HCT116 (cell line): Measurements from ENCODE around the gene NEURL1B. TPM values are rescaled to one million over a fixed set of nuclear protein-coding genes. Genes with fewer than 3 reads are reported as not detected.

ENCODE experiments used
- ATAC-seq: fragments of 200-7000 bp; cut with Tn5 transposase; 2 replicates; pipeline ENCODE4 v1.9.1; 2020; ENCODE audit warnings: mild to moderate bottlenecking, moderate library complexity
- BruUV-seq: library from RNA; stranded (reverse); fragments of 400-500 nt; replicated peaks from 2 replicates; lab custom pipeline; 2021; lab: Mats Ljungman, UMichigan
- CTCF ChIA-PET: fragments of 300-600 bp; sonication (Branson Sonifier 250); formaldehyde crosslinking; loops from one replicate; lab custom pipeline; 2021; ENCODE audit warnings: antibody characterized with exemption; lab: Charles Lee
- POLR2A ChIA-PET: fragments of 300-600, 350-600 bp; sonication (Branson Sonifier 250); formaldehyde crosslinking; loops from one replicate; lab custom pipeline; 2021; ENCODE audit warnings: antibody characterized with exemption; lab: Charles Lee
- RAD21 ChIA-PET, 2 experiments: fragments of 300-600 bp; sonication (Branson Sonifier 250); formaldehyde crosslinking; loops; one replicate each; lab custom pipeline; 2023; ENCODE audit warnings: low total read pairs in 2 of 2; ENCODE audit not compliant: uncharacterized antibody in 2 of 2, unreplicated experiment in 2 of 2, low non-redundant PET in 1 of 2; lab: Charles Lee
- DNase-seq: peaks from one replicate; pipeline ENCODE4 v3.0.0-alpha.2; 2010; ENCODE audit warnings: low read depth, low spot score
- H2AFZ ChIP-seq: fragments of 200-600 bp; shearing (Covaris generic), sonication (generic); 2 replicates; pipeline ENCODE4 v1.6.1; 2017; ENCODE audit warnings: low read depth, mixed run types, mixed read lengths, antibody characterized with exemption, low read length; ENCODE audit not compliant: poor library complexity, severe bottlenecking
- H3K27ac ChIP-seq: 2 replicates; pipeline ENCODE4 v1.5.1; 2012; ENCODE audit warnings: low read depth, low read length
- H3K27me3 ChIP-seq: fragments of 200-600 bp; sonication (generic); 2 replicates; pipeline ENCODE4 v1.6.1; 2016; ENCODE audit warnings: mixed run types, low read length, mixed read lengths; ENCODE audit not compliant: insufficient read depth
- H3K36me3 ChIP-seq, 2 experiments: fragments of 200-500 bp in 1 of 2; fragments of 200-600 bp in 1 of 2; sonication (Bioruptor generic) in 1 of 2; sonication (generic) in 1 of 2; 2 replicates each; pipeline versions ENCODE4 v1.5.1 to v1.6.1; 2014 to 2016; ENCODE audit warnings: low read length in 2 of 2, inconsistent platforms in 1 of 2, mixed read lengths in 1 of 2, mixed run types in 1 of 2; ENCODE audit not compliant: insufficient read depth in 2 of 2, control insufficient read depth in 1 of 2
- H3K4me1 ChIP-seq, 2 experiments: fragments of 200-600 bp in 1 of 2; sonication (generic) in 1 of 2; 2 replicates each; pipeline versions ENCODE4 v1.5.1 to v1.6.1; 2012 to 2017; ENCODE audit warnings: low read length in 2 of 2, inconsistent platforms in 1 of 2, mild to moderate bottlenecking in 1 of 2, mixed read lengths in 1 of 2, mixed run types in 1 of 2, moderate library complexity in 1 of 2; ENCODE audit not compliant: insufficient read depth in 2 of 2, control insufficient read depth in 1 of 2
- H3K4me2 ChIP-seq: fragments of 200-600 bp; sonication (generic); 2 replicates; pipeline ENCODE4 v1.6.1; 2017; ENCODE audit warnings: mixed run types, low read length, mixed read lengths
- H3K4me3 ChIP-seq, 2 experiments: fragments of 200-600 bp in 1 of 2; sonication (generic) in 1 of 2; replicated peaks in 1 of 2; 2 replicates each; pipeline ENCODE4 v1.5.1; 2011 to 2016; ENCODE audit warnings: low read length in 2 of 2, control low read depth in 1 of 2, low read depth in 1 of 2, mild to moderate bottlenecking in 1 of 2, mixed read lengths in 1 of 2, mixed run types in 1 of 2
- H3K79me2 ChIP-seq: fragments of 200-600 bp; sonication (generic); 2 replicates; pipeline ENCODE4 v1.6.1; 2017; ENCODE audit warnings: mild to moderate bottlenecking, mixed run types, low read length, moderate library complexity, mixed read lengths; ENCODE audit not compliant: insufficient read depth
- H3K9ac ChIP-seq: fragments of 200-600 bp; sonication (generic); 2 replicates; pipeline ENCODE4 v1.6.1; 2016; ENCODE audit warnings: low read length, mixed read lengths
- H3K9me2 ChIP-seq: fragments of 200-600 bp; sonication (generic), shearing (Covaris generic); 2 replicates; pipeline ENCODE4 v1.6.1; 2017; ENCODE audit warnings: mixed run types, mild to moderate bottlenecking, moderate library complexity; ENCODE audit not compliant: insufficient read depth
- H3K9me3 ChIP-seq, 2 experiments: fragments of 200-500 bp in 1 of 2; fragments of 200-600 bp in 1 of 2; sonication (Bioruptor generic) in 1 of 2; sonication (generic) in 1 of 2; 2 replicates each; pipeline ENCODE4 v1.6.1; 2014 to 2017; ENCODE audit warnings: low read length in 2 of 2, mixed read lengths in 2 of 2, inconsistent platforms in 1 of 2, low read depth in 1 of 2, mild to moderate bottlenecking in 1 of 2, mixed run types in 1 of 2, moderate library complexity in 1 of 2; ENCODE audit not compliant: control insufficient read depth in 1 of 2, insufficient read depth in 1 of 2
- H4K20me1 ChIP-seq: fragments of 200-600 bp; sonication (generic), shearing (Covaris generic); 2 replicates; pipeline ENCODE4 v1.6.1; 2017; ENCODE audit warnings: mixed run types, mild to moderate bottlenecking, moderate library complexity; ENCODE audit not compliant: insufficient read depth
- ATF3 ChIP-seq: IDR thresholded peaks from 2 replicates; pipeline ENCODE4 v1.6.1; 2012
- CBX3 ChIP-seq: IDR thresholded peaks from 2 replicates; pipeline ENCODE4 v1.6.1; 2012; ENCODE audit warnings: low read depth
- CEBPB ChIP-seq: IDR thresholded peaks from 2 replicates; pipeline ENCODE4 v1.6.1; 2012; ENCODE audit warnings: low read depth
- CTCF ChIP-seq, 3 experiments: fragments of 200-600 bp in 1 of 3; sonication (generic) in 1 of 3; IDR thresholded peaks in 2 of 3; conservative IDR thresholded peaks in 1 of 3; 2 replicates each; pipeline ENCODE4 v1.5.1; 2012 to 2017; ENCODE audit warnings: low read depth in 2 of 3, low read length in 2 of 3, antibody characterized with exemption in 1 of 3, borderline replicate concordance in 1 of 3, control low read depth in 1 of 3, mild to moderate bottlenecking in 1 of 3, mixed read lengths in 1 of 3, mixed run types in 1 of 3, moderate library complexity in 1 of 3; ENCODE audit not compliant: insufficient read depth in 1 of 3
- ELF1 ChIP-seq: IDR thresholded peaks from 2 replicates; pipeline ENCODE4 v1.6.1; 2012; ENCODE audit warnings: low read depth, borderline replicate concordance
- FOSL1 ChIP-seq: IDR thresholded peaks from 2 replicates; pipeline ENCODE4 v1.6.1; 2012; ENCODE audit warnings: low read depth
- MAX ChIP-seq: IDR thresholded peaks from 2 replicates; pipeline ENCODE4 v1.6.1; 2012
- POLR2A ChIP-seq: IDR thresholded peaks from 2 replicates; pipeline ENCODE4 v1.7.0; 2011; ENCODE audit warnings: borderline replicate concordance; ENCODE audit not compliant: insufficient read depth, insufficient read length; ENCODE audit errors: extremely low read depth
- RAD21 ChIP-seq: IDR thresholded peaks from 2 replicates; pipeline ENCODE4 v1.6.1; 2012; ENCODE audit warnings: low read depth, mild to moderate bottlenecking
- SIN3A ChIP-seq: IDR thresholded peaks from 2 replicates; pipeline ENCODE4 v1.6.1; 2012; ENCODE audit warnings: low read depth
- SRF ChIP-seq: IDR thresholded peaks from 2 replicates; pipeline ENCODE4 v1.6.1; 2012; ENCODE audit warnings: low read depth
- TCF7L2 ChIP-seq: IDR thresholded peaks from 2 replicates; pipeline ENCODE4 v1.7.0; 2011; ENCODE audit warnings: borderline replicate concordance, inconsistent platforms; ENCODE audit not compliant: insufficient read depth, insufficient read length; ENCODE audit errors: extremely low read depth
- YY1 ChIP-seq: IDR thresholded peaks from 2 replicates; pipeline ENCODE4 v1.6.1; 2011; ENCODE audit warnings: low read length, low read depth, moderate library complexity, mild to moderate bottlenecking; ENCODE audit not compliant: insufficient replicate concordance; ENCODE audit errors: extremely low read depth
- ZBTB33 ChIP-seq: IDR thresholded peaks from 2 replicates; pipeline ENCODE4 v1.6.1; 2011; ENCODE audit warnings: mild to moderate bottlenecking, low read length, moderate library complexity; ENCODE audit not compliant: insufficient replicate concordance; ENCODE audit errors: extremely low read depth
- ZFX ChIP-seq: fragments of 450-650 bp; IDR thresholded peaks from 2 replicates; pipeline ENCODE4 v1.6.1; 2017
- intact Hi-C: fragments of 100-400 bp; cut with micrococcal nuclease; formaldehyde crosslinking; loops from 2 replicates; pipeline ENCODE4 v1.10.0; 2022
- total RNA-seq: library from RNA; stranded (reverse); gene quantifications from one replicate; pipeline ENCODE4 v1.2.1, GENCODE V29; 2021; ENCODE audit not compliant: unreplicated experiment

NEURL1B gene
- total RNA-seq, 1 experiment from 2014 or later: 5.8 TPM

- no peak for DNase-seq
- RAD21 ChIA-PET: no interaction called here
- intact Hi-C loops: no loop called here
These were observed 48.2 kb upstream of the NEURL1B start for GRCh38 chr5:172592881-172593280.

More at GRCh38 chr5:172592881-172593280, 48.2 kb upstream of the NEURL1B start:
- H3K36me3 ChIP-seq: no peaks in the 10 kb centered on the region
- no peak for TF ChIP-seq FOSL1
- no peak for TF ChIP-seq CTCF (IDR thresholded peaks at IDR 0.05 in 2 of 3, conservative IDR thresholded peaks at IDR 0.05 in 1 of 3; ENCODE audit: borderline replicate concordance in 1 of 3, insufficient read depth in 1 of 3, low read depth in 2 of 3, low read length in 2 of 3)
- no peak for TF ChIP-seq ZFX
- TF ChIP-seq TCF7L2: no peak
- TF ChIP-seq CEBPB: no peak
- no peak for TF ChIP-seq SRF
- TF ChIP-seq MAX: no peak
- TF ChIP-seq CBX3: no peak
- TF ChIP-seq ZBTB33: no peak
- TF ChIP-seq YY1: no peak
- no peak for TF ChIP-seq SIN3A
- TF ChIP-seq RAD21: no peak
- TF ChIP-seq ELF1: no peak
- no peak for TF ChIP-seq POLR2A
- no peak for TF ChIP-seq ATF3
- TF ChIP-seq, all 23 proteins: peak for 0
- ChIA-PET POLR2A (no interaction called here), CTCF (no interaction called here)
- Histone ChIP-seq H3K27ac (no peak overlapping the region), H3K79me2 (no peaks in the 10 kb centered on the region), H3K4me1 (peaks cover 0 to 4% of the 10 kb centered on the region in 2 experiments; a peak in 1 of 4 replicates), H3K9ac (no peak overlapping the region), H3K9me3 (no peaks in the 10 kb centered on the region), H3K9me2 (no peaks in the 10 kb centered on the region), H3K4me2 (no peak overlapping the region), H3K4me3 (no peak overlapping the region), H2AFZ (no peak overlapping the region), H4K20me1 (no peaks in the 10 kb centered on the region), H3K27me3 (peaks cover 19% of the 10 kb centered on the region; the same call in 1 of the 2 replicates)
- no TSS peak for BruUV-seq
- no peak for ATAC-seq
